Panc1 (cell line): ENCODE data around the gene E2F6.

Experiments used
- POLR2AphosphoS5 ChIP-seq: IDR thresholded peaks from 2 replicates; pipeline ENCODE4 v1.6.1; 2012; ENCODE audit warnings: mild to moderate bottlenecking, low read depth, low read length, moderate library complexity
- REST ChIP-seq, 2 experiments: IDR thresholded peaks; 2 replicates each; pipeline ENCODE4 v1.6.1; 2011 to 2012; ENCODE audit warnings: low read depth in 2 of 2, control low read depth in 1 of 2, low read length in 1 of 2, mild to moderate bottlenecking in 1 of 2, moderate library complexity in 1 of 2; ENCODE audit not compliant: insufficient read depth in 1 of 2
- SIN3A ChIP-seq: IDR thresholded peaks from 2 replicates; pipeline ENCODE4 v1.6.1; 2012; ENCODE audit warnings: low read depth, mild to moderate bottlenecking, low read length, moderate library complexity, borderline replicate concordance; ENCODE audit not compliant: insufficient read depth
- TCF7L2 ChIP-seq: IDR thresholded peaks from 2 replicates; pipeline ENCODE4 v1.6.1; 2011; ENCODE audit warnings: mild to moderate bottlenecking, low read depth, low read length, inconsistent platforms
- TF ChIP-seq, protein P1 (sequence below): fragments of 450-650 bp; IDR thresholded peaks from 2 replicates; pipeline ENCODE4 v1.5.1; 2017; ENCODE audit warnings: mild to moderate bottlenecking

- TF ChIP-seq, protein P1, sequence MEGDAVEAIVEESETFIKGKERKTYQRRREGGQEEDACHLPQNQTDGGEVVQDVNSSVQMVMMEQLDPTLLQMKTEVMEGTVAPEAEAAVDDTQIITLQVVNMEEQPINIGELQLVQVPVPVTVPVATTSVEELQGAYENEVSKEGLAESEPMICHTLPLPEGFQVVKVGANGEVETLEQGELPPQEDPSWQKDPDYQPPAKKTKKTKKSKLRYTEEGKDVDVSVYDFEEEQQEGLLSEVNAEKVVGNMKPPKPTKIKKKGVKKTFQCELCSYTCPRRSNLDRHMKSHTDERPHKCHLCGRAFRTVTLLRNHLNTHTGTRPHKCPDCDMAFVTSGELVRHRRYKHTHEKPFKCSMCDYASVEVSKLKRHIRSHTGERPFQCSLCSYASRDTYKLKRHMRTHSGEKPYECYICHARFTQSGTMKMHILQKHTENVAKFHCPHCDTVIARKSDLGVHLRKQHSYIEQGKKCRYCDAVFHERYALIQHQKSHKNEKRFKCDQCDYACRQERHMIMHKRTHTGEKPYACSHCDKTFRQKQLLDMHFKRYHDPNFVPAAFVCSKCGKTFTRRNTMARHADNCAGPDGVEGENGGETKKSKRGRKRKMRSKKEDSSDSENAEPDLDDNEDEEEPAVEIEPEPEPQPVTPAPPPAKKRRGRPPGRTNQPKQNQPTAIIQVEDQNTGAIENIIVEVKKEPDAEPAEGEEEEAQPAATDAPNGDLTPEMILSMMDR: no peak
- TF ChIP-seq POLR2AphosphoS5: no peak
- no peak for TF ChIP-seq REST (IDR thresholded peaks at IDR 0.05; ENCODE audit: insufficient read depth in 1 of 2, low read depth in 2 of 2, low read length in 1 of 2)
- no peak for TF ChIP-seq TCF7L2
- TF ChIP-seq SIN3A: no peak
Observed at GRCh38 chr2:11438555-11439080, 27.3 kb downstream of the E2F6 start.
